Activated CD4-positive, alpha-beta T cell treated with anti-CD3 and anti-CD28 coated beads, Interleukin-2, amount 10 ng/mL, durations not matched to agents 24 days and 14 days (primary cell): ENCODE results near the gene NECAB3. TPM values are rescaled to one million over a fixed set of nuclear protein-coding genes. Genes with fewer than 3 reads are reported as not detected.
"Not testable (repeated sequence)": the region's sequence is repeated elsewhere in the genome, so short reads cannot be mapped to it uniquely, and the experiment has no call there.

Experiments
- DNase-seq: peaks from one replicate; pipeline ENCODE4 v3.0.0; 2022
- H3K27ac Mint-ChIP-seq: one replicate; pipeline ENCODE4 v1.8.0; 2022; ENCODE audit warnings: mild to moderate bottlenecking, mixed read lengths
- H3K27me3 Mint-ChIP-seq: one replicate; pipeline ENCODE4 v1.8.0; 2022; ENCODE audit warnings: mixed read lengths
- H3K36me3 Mint-ChIP-seq: one replicate; pipeline ENCODE4 v1.8.0; 2022; ENCODE audit warnings: low read depth, mild to moderate bottlenecking, mixed read lengths
- H3K4me1 Mint-ChIP-seq: one replicate; pipeline ENCODE4 v1.8.0; 2021; ENCODE audit warnings: mixed read lengths
- H3K4me3 Mint-ChIP-seq: one replicate; pipeline ENCODE4 v1.8.0; 2022; ENCODE audit warnings: mild to moderate bottlenecking, moderate library complexity, mixed read lengths
- H3K9me3 Mint-ChIP-seq: one replicate; pipeline ENCODE4 v1.8.0; 2021; ENCODE audit warnings: mixed read lengths
- intact Hi-C: fragments of 100-400 bp; cut with micrococcal nuclease; formaldehyde crosslinking; loops from one replicate; pipeline ENCODE4 v1.15.1; 2023
- total RNA-seq: library from RNA; stranded (reverse); gene quantifications from 2 replicates; pipeline ENCODE4 v1.2.3, GENCODE V29; 2022

NECAB3 gene
- total RNA-seq, 1 donor from 2014 or later = 29.0 TPM

- no peak for DNase-seq
- Mint-ChIP-seq H3K36me3 (peaks cover 3% of the 10 kb centered on the region), H3K9me3 (no peaks in the 10 kb centered on the region), H3K27me3 (no peaks in the 10 kb centered on the region), H3K4me1 (peaks cover 22% of the 10 kb centered on the region), H3K4me3 (no peak overlapping the region), H3K27ac (no peak overlapping the region)
- intact Hi-C loops = no loop called here
Observed at GRCh38 chr20:33650753-33651561, 23.3 kb downstream of the NECAB3 start.

DNA sequence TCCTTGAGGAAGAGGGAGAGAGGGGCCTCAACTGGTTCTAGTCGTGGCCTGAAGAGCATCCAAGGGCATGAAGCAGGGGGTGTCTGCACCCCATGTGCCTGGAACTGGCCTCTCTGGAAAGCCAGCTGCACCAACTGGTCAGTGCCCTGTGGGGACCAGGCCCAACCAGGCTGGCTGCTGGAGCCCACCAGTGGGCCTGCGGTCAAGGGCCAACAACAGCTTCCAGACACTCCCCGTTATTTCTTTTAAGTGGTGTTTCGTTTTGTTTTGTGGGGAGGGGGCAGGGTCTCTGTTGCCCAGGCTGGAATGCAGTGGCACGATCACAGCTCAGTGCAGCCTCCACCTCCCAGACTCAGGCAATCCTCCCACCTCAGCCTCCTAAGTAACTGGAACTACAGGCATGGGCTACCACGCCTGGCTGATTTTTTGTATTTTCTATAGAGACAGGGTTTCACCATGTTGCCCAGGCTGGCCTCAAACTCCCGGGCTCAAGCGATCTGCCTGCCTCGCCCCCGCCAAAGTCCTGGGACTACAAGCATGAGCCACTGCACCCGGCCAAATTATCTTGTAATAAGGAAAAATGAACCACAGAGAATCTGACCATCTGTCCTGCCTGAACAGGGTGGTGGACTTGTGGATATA, 24.0 kb downstream of the NECAB3 start:
- DNase-seq = no peak
- intact Hi-C loops = no loop called here
- H3K27me3 Mint-ChIP-seq = no peaks in the 10 kb centered on the region
- H3K27ac Mint-ChIP-seq = no peak overlapping the region
- H3K9me3 Mint-ChIP-seq = no peaks in the 10 kb centered on the region
- no peak overlapping the region for H3K4me3 Mint-ChIP-seq
- H3K36me3 Mint-ChIP-seq = peaks cover 5% of the 10 kb centered on the region
- peaks cover 22% of the 10 kb centered on the region for H3K4me1 Mint-ChIP-seq

DNA sequence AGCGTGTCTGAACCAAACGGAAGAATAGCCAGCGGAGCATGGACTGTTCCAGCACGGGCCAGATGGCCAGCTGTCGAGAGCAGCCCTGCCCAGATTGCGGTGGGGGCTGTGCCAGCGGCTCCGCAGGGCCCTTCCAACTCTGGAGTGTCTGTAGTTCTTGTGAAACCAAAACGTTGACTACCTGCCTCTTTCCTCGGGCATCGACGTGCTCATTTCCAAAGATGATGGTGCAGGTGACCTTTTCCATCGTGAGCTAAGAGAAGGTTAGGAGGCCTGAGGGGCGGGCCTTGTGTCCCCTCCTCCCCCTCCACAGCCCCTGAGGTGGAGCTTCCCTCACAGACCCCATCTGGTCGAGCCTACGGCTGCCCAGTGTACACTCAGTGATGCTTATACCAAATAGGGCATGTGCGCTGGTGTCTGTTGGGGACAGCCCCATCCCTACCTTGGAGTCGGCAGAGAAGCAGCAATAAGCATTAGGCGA, 25.0 kb downstream of the NECAB3 start:
- Mint-ChIP-seq H3K9me3 (no peaks in the 10 kb centered on the region), H3K36me3 (peaks cover 7% of the 10 kb centered on the region), H3K27me3 (no peaks in the 10 kb centered on the region), H3K4me3 (no peak overlapping the region), H3K27ac (no peak overlapping the region), H3K4me1 (peaks cover 22% of the 10 kb centered on the region)
- DNase-seq = no peak
- intact Hi-C loops = no loop called here

GRCh38 chr20:33648396-33649004, 25.7 kb downstream of the NECAB3 start:
- DNase-seq = no peak
- Mint-ChIP-seq H3K9me3 (no peaks in the 10 kb centered on the region), H3K27ac (no peak overlapping the region), H3K27me3 (no peaks in the 10 kb centered on the region), H3K4me1 (peaks cover 22% of the 10 kb centered on the region), H3K4me3 (no peak overlapping the region), H3K36me3 (peaks cover 7% of the 10 kb centered on the region)
- intact Hi-C loops = no loop called here

GRCh38 chr20:33647603-33648395, 26.4 kb downstream of the NECAB3 start:
- Mint-ChIP-seq H3K4me1 (peaks cover 16% of the 10 kb centered on the region), H3K4me3 (no peak overlapping the region), H3K36me3 (peaks cover 7% of the 10 kb centered on the region), H3K27ac (no peak overlapping the region), H3K27me3 (no peaks in the 10 kb centered on the region), H3K9me3 (no peaks in the 10 kb centered on the region)
- DNase-seq = peak; percentile 56
- intact Hi-C loops = no loop called here

GRCh38 chr20:33646959-33647602, 27.1 kb downstream of the NECAB3 start:
- H3K9me3 Mint-ChIP-seq, H3K36me3 Mint-ChIP-seq, H3K27me3 Mint-ChIP-seq, H3K27ac Mint-ChIP-seq, H3K4me3 Mint-ChIP-seq, intact Hi-C loops, DNase-seq: not testable (repeated sequence)
- H3K4me1 Mint-ChIP-seq = peaks cover 12% of the 10 kb centered on the region

GRCh38 chr20:33646191-33646590, 28.0 kb downstream of the NECAB3 start:
- H3K4me3 Mint-ChIP-seq = no peak overlapping the region
- no peaks in the 10 kb centered on the region for H3K9me3 Mint-ChIP-seq
- H3K4me1 Mint-ChIP-seq = peaks cover 8% of the 10 kb centered on the region
- no peaks in the 10 kb centered on the region for H3K27me3 Mint-ChIP-seq
- H3K36me3 Mint-ChIP-seq = peaks cover 7% of the 10 kb centered on the region
- intact Hi-C loops = no loop called here
- no peak overlapping the region for H3K27ac Mint-ChIP-seq
- DNase-seq = no peak

DNA sequence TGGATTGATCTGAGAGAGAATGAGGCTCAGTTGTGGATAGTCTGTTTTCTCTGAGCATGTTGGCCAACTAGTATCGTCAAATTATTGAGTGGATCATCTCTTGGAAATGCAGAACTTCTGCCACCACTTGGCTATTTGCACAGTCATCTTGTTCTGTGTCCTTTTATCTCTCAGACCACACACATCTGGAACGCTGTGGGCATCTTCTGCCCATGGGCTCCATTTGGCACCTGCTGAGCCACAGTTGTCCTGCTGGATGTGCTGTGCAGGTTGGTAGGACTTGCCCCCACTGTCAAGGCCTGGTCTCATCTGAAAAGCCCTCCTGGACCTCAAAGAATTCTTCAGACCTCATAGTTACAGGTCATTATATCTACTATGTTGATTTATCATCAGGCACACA, 28.8 kb downstream of the NECAB3 start:
- Mint-ChIP-seq H3K27ac (no peak overlapping the region), H3K27me3 (no peaks in the 10 kb centered on the region), H3K4me3 (no peak overlapping the region), H3K36me3 (peaks cover 7% of the 10 kb centered on the region), H3K4me1 (peaks cover 8% of the 10 kb centered on the region), H3K9me3 (no peaks in the 10 kb centered on the region)
- intact Hi-C loops = no loop called here
- DNase-seq = no peak

- Mint-ChIP-seq H3K27me3 (no peaks in the 10 kb centered on the region), H3K4me3 (no peak overlapping the region), H3K27ac (no peak overlapping the region), H3K9me3 (no peaks in the 10 kb centered on the region), H3K36me3 (peaks cover 7% of the 10 kb centered on the region), H3K4me1 (peaks cover 8% of the 10 kb centered on the region)
- no peak for DNase-seq
- intact Hi-C loops = no loop called here
Observed at GRCh38 chr20:33645072-33645358, 29.2 kb downstream of the NECAB3 start.

- Mint-ChIP-seq H3K4me3 (no peak overlapping the region), H3K4me1 (peaks cover 7% of the 10 kb centered on the region), H3K27me3 (no peaks in the 10 kb centered on the region), H3K36me3 (peaks cover 11% of the 10 kb centered on the region), H3K9me3 (no peaks in the 10 kb centered on the region), H3K27ac (no peak overlapping the region)
- DNase-seq = no peak
- intact Hi-C loops = no loop called here
Observed at GRCh38 chr20:33644313-33645071, 29.7 kb downstream of the NECAB3 start.

DNA sequence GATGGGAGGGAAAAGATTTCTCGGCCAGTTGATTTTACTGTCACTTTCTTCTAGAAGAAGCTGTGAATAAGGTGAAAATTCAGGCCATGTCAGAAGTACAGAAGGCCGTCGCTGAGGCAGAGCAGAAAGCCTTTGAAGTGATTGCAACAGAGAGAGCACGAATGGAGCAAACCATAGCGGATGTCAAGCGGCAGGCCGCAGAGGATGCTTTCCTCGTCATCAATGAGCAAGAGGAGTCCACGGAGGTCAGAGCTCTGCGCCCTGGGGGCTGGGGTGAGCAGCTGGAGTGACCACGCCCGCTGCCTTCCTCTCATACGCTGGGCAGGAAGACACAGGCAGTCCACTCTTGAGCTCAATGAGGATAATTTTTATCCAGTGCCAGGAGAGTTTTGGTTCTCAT, 33.9 kb downstream of the NECAB3 start:
- no peak for DNase-seq
- H3K36me3 Mint-ChIP-seq = peaks cover 14% of the 10 kb centered on the region
- no peaks in the 10 kb centered on the region for H3K4me1 Mint-ChIP-seq
- H3K9me3 Mint-ChIP-seq = no peaks in the 10 kb centered on the region
- intact Hi-C loops = no loop called here
- H3K27me3 Mint-ChIP-seq = no peaks in the 10 kb centered on the region
- no peak overlapping the region for H3K4me3 Mint-ChIP-seq
- no peak overlapping the region for H3K27ac Mint-ChIP-seq

GRCh38 chr20:33636776-33637175, 37.5 kb downstream of the NECAB3 start:
- Mint-ChIP-seq H3K9me3 (no peaks in the 10 kb centered on the region), H3K27ac (no peak overlapping the region), H3K4me1 (peaks cover 3% of the 10 kb centered on the region), H3K36me3 (peaks cover 16% of the 10 kb centered on the region), H3K27me3 (no peaks in the 10 kb centered on the region), H3K4me3 (no peak overlapping the region)
- intact Hi-C loops = no loop called here
- DNase-seq = no peak

- no peak for DNase-seq
- H3K9me3 Mint-ChIP-seq = no peaks in the 10 kb centered on the region
- no peak overlapping the region for H3K27ac Mint-ChIP-seq
- peaks cover 3% of the 10 kb centered on the region for H3K4me1 Mint-ChIP-seq
- H3K36me3 Mint-ChIP-seq = peaks cover 24% of the 10 kb centered on the region
- intact Hi-C loops = no loop called here
- no peak overlapping the region for H3K4me3 Mint-ChIP-seq
- no peaks in the 10 kb centered on the region for H3K27me3 Mint-ChIP-seq
Observed at GRCh38 chr20:33635341-33635740, 38.9 kb downstream of the NECAB3 start.
